Ovary (tissue), 9 donors: ENCODE results near the gene TMED1. TPM values are rescaled to one million over a fixed set of nuclear protein-coding genes. Genes with fewer than 3 reads are reported as not detected.

Experiments used
- DNase-seq, 5 donors: peaks; one replicate each; pipeline ENCODE4 v3.0.0-alpha.2; 2019 to 2020
- H3K27ac ChIP-seq, 2 donors: fragments of 200-600 bp; one replicate each; pipeline versions ENCODE4 v1.5.1 to v1.8.0; 2019 to 2022
- H3K27me3 ChIP-seq: fragments of 200-600 bp; one replicate; pipeline ENCODE4 v1.8.0; 2022
- H3K36me3 ChIP-seq: fragments of 200-600 bp; sonication (generic); one replicate; pipeline ENCODE4 v1.5.1; 2019
- H3K4me1 ChIP-seq: one replicate; pipeline ENCODE4 v1.8.1; 2013; ENCODE audit warnings: mild to moderate bottlenecking, moderate library complexity; ENCODE audit not compliant: insufficient read depth
- H3K4me3 ChIP-seq: fragments of 200-600 bp; sonication (generic); one replicate; pipeline ENCODE4 v1.5.1; 2017
- H3K9me3 ChIP-seq, 2 donors: fragments of 200-600 bp in 1 of 2; sonication (generic) in 1 of 2; one replicate each; pipeline versions ENCODE4 v1.5.1 to v1.8.1; 2013 to 2019; ENCODE audit warnings: mild to moderate bottlenecking in 1 of 2, moderate library complexity in 1 of 2
- EP300 ChIP-seq: sonication (generic); formaldehyde crosslinking; IDR thresholded peaks from one replicate; pipeline ENCODE4 v1.6.1; 2017; ENCODE audit warnings: antibody characterized with exemption
- POLR2A ChIP-seq: fragments of 450-650 bp; IDR thresholded peaks from one replicate; pipeline ENCODE4 v1.6.1; 2017; ENCODE audit warnings: antibody characterized with exemption, mild to moderate bottlenecking, moderate library complexity
- WGBS, 3 donors: extraction: QIAGEN DNeasy Blood & Tissue Kit in 1 of 3; methylation state at CpG; one replicate each; pipeline versions ENCODE4 v1.1.5 to v1.1.7; 2013 to 2017; 5-methylcytosine and 5-hydroxymethylcytosine counted together
- intact Hi-C, 4 donors: fragments of 100-400 bp; cut with DNase I; formaldehyde crosslinking; loops; one replicate each; pipeline versions ENCODE4 v1.11.0 to v1.15.1; 2022 to 2023
- polyA plus RNA-seq, 2 donors: library from polyadenylated mRNA; stranded (reverse); fragments of 200-250 nt in 1 of 2; fragments of 350-450 nt in 1 of 2; fragmentation: Illumina TruSeq in 1 of 2; extraction: RNeasy Lipid Tissue Mini Kit (QIAGEN cat#74804) in 1 of 2; gene quantifications; one replicate each; pipeline ENCODE4 v1.2.3, GENCODE V29; 2013 to 2014
- total RNA-seq, 7 donors: library from RNA; depleted of rRNA in 2 of 7; stranded (reverse); fragments of >200 nt in 2 of 7; fragmentation: NEBNext Ultra II Directional in 3 of 7; extraction: Animal tissue kit (Norgen Biotek cat#: 25700) in 3 of 7; gene quantifications; one replicate each; pipeline versions ENCODE4 v1.1.0 to v1.2.4, GENCODE V29; 2016 to 2023
- TF ChIP-seq, protein P1 (sequence below), 3 donors: fragments of 450-650 bp in 2 of 3; fragments of 200-600 bp in 1 of 3; IDR thresholded peaks; one replicate each; pipeline versions ENCODE4 v1.5.1 to v1.8.0; 2016 to 2022; ENCODE audit warnings: antibody characterized with exemption in 3 of 3, mild to moderate bottlenecking in 1 of 3
- donor health status: DM: no; HTN: no; CAD: no; lungs with moderate emphysema.
- donor health status: DM: no; HTN: no; CAD: no.
- donor health status: Bipolar disorder and iron deficiency.
- donor health status: DM: yes; HTN: yes; CAD: no.
- donor health status: DM: no; HTN: no; CAD: no.
- donor health status: DM: yes; HTN: yes; CAD: no.

TMED1 gene
- total and polyA plus RNA-seq, 9 donors = 9.3 to 53.8 (median 29.1) TPM

DNA sequence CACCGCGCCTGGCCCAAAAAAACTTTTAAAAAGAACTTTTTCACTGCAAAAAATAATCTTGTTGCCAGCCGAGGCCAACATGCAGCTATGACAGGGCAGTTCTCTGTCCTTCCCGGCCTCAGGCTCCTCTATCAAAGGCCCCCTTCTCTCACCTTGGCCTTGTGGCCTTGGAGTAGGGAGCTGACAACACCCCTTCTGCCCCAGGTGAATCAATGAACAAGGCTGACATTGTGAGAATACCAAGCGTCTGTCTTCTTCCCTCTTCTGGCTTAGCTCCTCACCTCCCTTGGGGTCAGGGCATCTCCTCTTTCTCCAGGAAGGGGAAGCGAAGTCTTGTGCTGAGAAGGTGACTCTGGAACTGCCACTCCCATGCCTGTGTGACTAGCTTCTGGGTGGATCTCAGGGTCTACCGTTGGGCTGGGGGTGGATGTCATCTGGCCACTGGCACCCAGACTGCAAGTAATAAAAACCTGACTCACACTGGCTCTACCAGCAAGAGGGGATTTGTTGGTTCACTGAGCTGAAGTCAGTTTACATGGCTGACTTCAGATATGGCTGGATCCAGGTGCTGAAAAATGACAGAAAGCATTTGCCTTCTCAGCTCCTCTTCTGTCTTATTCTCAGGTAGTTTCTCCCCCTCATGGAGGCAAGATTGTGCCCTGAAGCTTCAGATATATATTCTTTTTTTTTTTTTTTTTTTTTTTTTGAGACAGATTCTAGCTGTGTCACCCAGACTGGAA lies 18.5 kb upstream of the TMED1 start:
- intact Hi-C loops = loop anchor here in 1 of 4 donors (10.0 kb wide), 1 partner anchor 140 kb away; the partner anchor contains the start of gene DNM2
- no peak overlapping the region for H3K27ac ChIP-seq
- H3K36me3 ChIP-seq = no peaks in the 10 kb centered on the region
- H3K27me3 ChIP-seq = no peaks in the 10 kb centered on the region
- H3K4me1 ChIP-seq = no peaks in the 10 kb centered on the region
- H3K9me3 ChIP-seq = no peaks in the 10 kb centered on the region
- no peak for DNase-seq
- no peak overlapping the region for H3K4me3 ChIP-seq
- TF ChIP-seq POLR2A (no peak), EP300 (no peak)
- TF ChIP-seq, protein P1, sequence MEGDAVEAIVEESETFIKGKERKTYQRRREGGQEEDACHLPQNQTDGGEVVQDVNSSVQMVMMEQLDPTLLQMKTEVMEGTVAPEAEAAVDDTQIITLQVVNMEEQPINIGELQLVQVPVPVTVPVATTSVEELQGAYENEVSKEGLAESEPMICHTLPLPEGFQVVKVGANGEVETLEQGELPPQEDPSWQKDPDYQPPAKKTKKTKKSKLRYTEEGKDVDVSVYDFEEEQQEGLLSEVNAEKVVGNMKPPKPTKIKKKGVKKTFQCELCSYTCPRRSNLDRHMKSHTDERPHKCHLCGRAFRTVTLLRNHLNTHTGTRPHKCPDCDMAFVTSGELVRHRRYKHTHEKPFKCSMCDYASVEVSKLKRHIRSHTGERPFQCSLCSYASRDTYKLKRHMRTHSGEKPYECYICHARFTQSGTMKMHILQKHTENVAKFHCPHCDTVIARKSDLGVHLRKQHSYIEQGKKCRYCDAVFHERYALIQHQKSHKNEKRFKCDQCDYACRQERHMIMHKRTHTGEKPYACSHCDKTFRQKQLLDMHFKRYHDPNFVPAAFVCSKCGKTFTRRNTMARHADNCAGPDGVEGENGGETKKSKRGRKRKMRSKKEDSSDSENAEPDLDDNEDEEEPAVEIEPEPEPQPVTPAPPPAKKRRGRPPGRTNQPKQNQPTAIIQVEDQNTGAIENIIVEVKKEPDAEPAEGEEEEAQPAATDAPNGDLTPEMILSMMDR (IDR thresholded peaks at IDR 0.05) = no peak
- 56 to 62% (median 61%) methylated on average over 7 of the region's 7 CpGs for WGBS, 3 donors

DNA sequence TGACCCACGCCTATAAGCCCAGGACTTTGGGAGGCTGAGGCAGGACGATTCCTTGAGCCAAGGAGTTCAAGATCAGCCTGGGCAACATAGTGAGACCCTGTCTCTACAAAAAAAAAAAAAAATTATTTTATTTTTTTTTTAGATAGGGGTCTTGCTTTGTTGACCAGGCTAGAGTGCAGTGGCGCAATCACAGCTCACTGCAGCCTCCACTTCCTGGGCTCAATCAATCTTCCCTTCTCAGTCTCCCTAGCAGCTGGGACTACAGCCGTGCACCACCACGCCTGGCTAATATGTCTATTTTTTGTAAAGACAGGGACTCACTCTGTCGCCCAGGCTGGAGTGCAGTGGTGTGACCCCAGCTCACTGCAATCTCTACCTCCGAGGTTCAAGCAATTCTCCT lies 16.9 kb upstream of the TMED1 start:
- H3K4me1 ChIP-seq = no peaks in the 10 kb centered on the region
- WGBS, 3 donors = 71 to 82% (median 76%) methylated on average over 7 of the region's 7 CpGs
- no peaks in the 10 kb centered on the region for H3K36me3 ChIP-seq
- no peak overlapping the region for H3K27ac ChIP-seq
- no peaks in the 10 kb centered on the region for H3K27me3 ChIP-seq
- no peak for DNase-seq
- TF ChIP-seq, protein P1 (IDR thresholded peaks at IDR 0.05) = no peak
- TF ChIP-seq EP300 (no peak), POLR2A (no peak)
- H3K4me3 ChIP-seq = no peak overlapping the region
- intact Hi-C loops = loop anchor here in 1 of 4 donors (10.0 kb wide), 1 partner anchor 138 kb away; the partner anchor contains the start of gene DNM2
- no peaks in the 10 kb centered on the region for H3K9me3 ChIP-seq

DNA sequence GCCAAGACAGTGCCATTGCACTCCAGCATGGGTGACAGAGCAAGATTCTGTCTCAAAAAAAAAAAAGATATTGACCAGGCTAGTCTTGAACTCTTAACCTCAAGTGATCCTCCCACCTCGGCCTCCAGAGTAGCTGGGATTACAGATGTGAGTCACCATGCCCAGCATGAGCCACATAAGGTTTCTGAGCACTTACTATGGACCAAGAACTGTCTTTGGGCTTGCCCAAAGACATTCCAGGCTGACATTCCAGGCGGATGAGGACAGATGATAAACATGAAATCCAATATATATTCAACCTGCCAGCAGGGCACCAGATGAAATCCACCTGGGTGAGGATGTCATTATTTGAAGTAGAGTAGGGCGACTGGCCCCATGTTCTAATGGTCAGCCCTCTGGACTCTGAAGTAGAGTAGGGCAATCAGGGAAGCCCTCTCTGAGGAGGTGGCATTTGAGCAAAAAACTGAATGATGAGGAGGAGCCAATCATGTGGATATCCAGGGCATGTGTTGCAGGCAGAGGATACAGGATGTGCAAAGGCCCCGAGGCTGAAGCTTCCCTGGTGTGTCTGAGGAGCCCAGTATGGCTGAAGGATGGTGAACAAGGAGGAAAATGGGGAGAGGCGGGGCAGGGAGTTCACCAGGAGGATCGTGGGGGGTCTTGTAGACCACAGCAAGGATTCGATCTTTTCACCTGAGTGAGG lies 16.2 kb upstream of the TMED1 start:
- no peak for TF ChIP-seq EP300
- TF ChIP-seq, protein P1 (IDR thresholded peaks at IDR 0.05) = no peak
- TF ChIP-seq POLR2A = no peak
- Histone ChIP-seq H3K4me3 (no peak overlapping the region), H3K4me1 (no peaks in the 10 kb centered on the region), H3K27me3 (no peaks in the 10 kb centered on the region), H3K9me3 (no peaks in the 10 kb centered on the region), H3K27ac (no peak overlapping the region), H3K36me3 (no peaks in the 10 kb centered on the region)
- no peak for DNase-seq
- intact Hi-C loops = loop anchor here in 1 of 4 donors (10.0 kb wide), 1 partner anchor 137 kb away; the partner anchor contains the start of gene DNM2
- WGBS, 3 donors = 80 to 83% (median 83%) methylated on average over 7 of the region's 7 CpGs

DNA sequence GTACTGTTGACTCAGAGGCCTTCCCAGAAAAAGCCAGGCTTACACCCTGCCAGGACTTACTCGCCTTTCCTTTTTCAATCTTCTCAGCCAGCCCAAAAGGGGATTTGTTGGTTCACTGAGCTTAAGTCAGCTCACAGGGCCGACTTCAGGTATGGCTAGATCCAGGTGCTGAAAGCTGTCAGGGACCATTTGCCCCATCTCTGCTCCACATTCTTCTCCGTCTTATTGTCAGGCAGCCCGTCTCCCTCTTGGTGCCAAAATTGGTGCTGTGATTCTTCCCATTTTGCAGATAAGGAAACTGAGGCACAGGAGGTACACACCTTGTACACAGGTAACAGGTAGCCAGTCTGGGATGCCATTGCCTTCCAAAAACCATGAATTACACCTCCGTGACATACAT lies 14.6 kb upstream of the TMED1 start:
- Histone ChIP-seq H3K27ac (no peak overlapping the region), H3K4me3 (no peak overlapping the region), H3K9me3 (no peaks in the 10 kb centered on the region), H3K4me1 (no peaks in the 10 kb centered on the region), H3K27me3 (no peaks in the 10 kb centered on the region), H3K36me3 (no peaks in the 10 kb centered on the region)
- no peak for DNase-seq
- WGBS, 3 donors = 86 to 96% (median 90%) methylated on average over 5 of the region's 5 CpGs
- intact Hi-C loops = loop anchor here in 1 of 4 donors (10.0 kb wide), 1 partner anchor 136 kb away; the partner anchor contains the start of gene DNM2
- TF ChIP-seq EP300 (no peak), POLR2A (no peak)
- TF ChIP-seq, protein P1 (IDR thresholded peaks at IDR 0.05) = no peak
